ENCODE measurements around the gene SH3TC1.

The SH3TC1 gene

DNA sequence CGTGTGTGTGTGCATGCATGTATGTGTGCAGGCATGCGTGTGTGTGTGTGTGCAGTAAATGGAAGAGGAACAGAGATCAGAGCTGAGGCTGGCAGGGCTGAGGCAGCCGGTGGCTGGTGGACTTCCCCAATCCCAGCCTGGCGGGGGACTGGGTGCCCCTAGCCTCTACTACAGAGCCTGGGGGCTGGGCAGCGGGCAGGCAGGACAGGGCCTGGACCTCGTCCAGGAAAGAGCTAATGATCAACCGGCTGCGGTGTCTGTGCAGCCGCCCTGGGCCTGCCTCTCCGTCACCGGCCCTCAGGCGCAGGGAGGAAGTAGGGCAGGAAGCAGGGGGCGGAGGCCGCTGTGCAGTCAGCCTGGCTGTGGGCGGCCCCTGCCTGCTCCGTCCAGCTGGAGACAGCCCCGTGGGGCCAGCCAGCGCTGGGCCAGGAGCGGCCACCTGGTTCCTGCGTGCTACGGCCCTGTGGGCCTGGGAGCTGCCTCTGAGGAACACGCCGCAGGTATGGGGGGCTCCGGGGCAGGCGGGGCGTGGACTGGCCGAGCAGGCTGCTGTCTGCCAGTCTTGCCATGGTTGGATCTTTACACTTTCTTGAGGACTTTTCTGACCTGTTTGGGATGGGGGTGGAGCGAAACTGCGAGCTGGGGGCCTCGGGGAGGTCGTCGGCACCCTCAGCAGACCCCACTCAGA lies at the start of gene SH3TC1:
TSS of gene SH3TC1 (plus strand) at position 385 of the 688 bp plus-strand sequence. CDS start 5,905 bp downstream, outside the sequence.
- DNase-seq (ENCODE audit: low read depth, low spot score): no peak
- Histone ChIP-seq H3K9me3 (ENCODE audit: insufficient read depth, low read length) (no peaks in the 10 kb centered on the region), H3K27me3 (ENCODE audit: insufficient read depth, insufficient read length) (no peaks in the 10 kb centered on the region), H3K4me1 (ENCODE audit: insufficient read depth, insufficient read length) (peaks cover 35% of the 10 kb centered on the region), H3K36me3 (ENCODE audit: insufficient read depth, insufficient read length, low read length) (no peaks in the 10 kb centered on the region), H3K9ac (ENCODE audit: insufficient read length, low read depth) (peak within 1 kb of the TSS; percentile 29), H3K4me3 (ENCODE audit: insufficient read length, low read depth) (no peak within 1 kb of the TSS)
- TF ChIP-seq YY1 (IDR thresholded peaks at IDR 0.05; ENCODE audit: insufficient read depth, insufficient read length): no peak

- no peak overlapping the region for H3K9ac ChIP-seq (ENCODE audit: insufficient read length, low read depth)
- TF ChIP-seq YY1 (IDR thresholded peaks at IDR 0.05; ENCODE audit: insufficient read depth, insufficient read length) (no peak), SUZ12 (IDR thresholded peaks at IDR 0.05; ENCODE audit: extremely low read depth, insufficient read depth, insufficient read length) (no peak), ZNF274 (IDR thresholded peaks at IDR 0.05; ENCODE audit: low read depth, low read length) (no peak)
- H3K4me1 ChIP-seq (ENCODE audit: insufficient read depth, insufficient read length): peaks cover 26% of the 10 kb centered on the region
- no peak for DNase-seq (ENCODE audit: low read depth, low spot score)
- no peaks in the 10 kb centered on the region for H3K27me3 ChIP-seq (ENCODE audit: insufficient read depth, insufficient read length)
- no peak overlapping the region for H3K4me3 ChIP-seq (ENCODE audit: insufficient read length, low read depth)
- H3K36me3 ChIP-seq (ENCODE audit: insufficient read depth, insufficient read length, low read length): no peaks in the 10 kb centered on the region
- no peaks in the 10 kb centered on the region for H3K9me3 ChIP-seq (ENCODE audit: insufficient read depth, low read length)
These were observed 49.4 kb upstream of the SH3TC1 start for GRCh38 chr4:8149664-8150063.

DNA sequence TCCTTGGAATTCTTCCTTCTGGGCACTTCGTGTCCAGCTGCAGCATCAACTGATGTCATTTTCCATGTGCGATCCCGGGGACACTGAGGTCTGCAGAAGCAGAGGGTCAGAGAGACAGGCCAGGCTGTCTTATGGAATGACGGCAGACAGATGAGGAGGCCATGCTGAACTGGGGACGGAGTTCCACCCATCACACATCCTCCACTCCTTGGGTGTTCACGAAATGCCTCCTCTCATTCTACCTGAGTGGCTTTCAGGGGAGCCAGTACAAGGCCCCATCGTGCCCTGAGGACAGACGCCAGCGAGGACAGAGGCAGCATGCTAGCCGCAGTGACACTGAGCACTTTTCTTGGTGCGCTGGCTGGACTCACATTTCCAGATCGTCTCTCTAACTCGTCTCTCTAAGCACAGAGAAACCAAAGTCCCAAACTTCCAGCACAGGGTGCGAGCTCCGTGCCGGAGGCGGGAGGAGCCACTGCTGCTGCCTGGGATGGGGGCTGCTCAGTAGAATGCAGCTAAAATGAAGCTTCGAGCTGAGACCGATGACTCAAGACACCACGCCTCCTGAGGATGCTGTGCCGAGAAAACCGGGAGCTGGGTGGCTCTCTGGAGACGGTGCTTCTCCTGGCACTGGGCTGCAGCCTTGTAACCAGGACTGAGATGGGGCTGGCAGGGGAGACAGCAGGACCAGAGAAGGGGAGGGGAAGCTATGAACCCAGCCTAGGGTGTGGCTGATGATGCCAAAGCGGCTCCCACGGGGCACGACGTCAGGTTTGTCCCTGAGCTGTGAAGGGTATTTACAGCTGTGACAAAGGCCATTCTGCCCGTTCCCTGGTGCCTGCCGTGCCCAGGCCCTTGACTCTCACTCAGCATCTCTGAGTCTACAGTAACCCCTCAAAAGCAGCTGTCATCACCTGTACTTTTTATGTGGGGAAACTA lies 48.7 kb upstream of the SH3TC1 start:
- H3K9me3 ChIP-seq (ENCODE audit: insufficient read depth, low read length): no peaks in the 10 kb centered on the region
- no peak for DNase-seq (ENCODE audit: low read depth, low spot score)
- H3K27me3 ChIP-seq (ENCODE audit: insufficient read depth, insufficient read length): peaks cover under 1% of the 10 kb centered on the region
- H3K4me3 ChIP-seq (ENCODE audit: insufficient read length, low read depth): no peak overlapping the region
- H3K4me1 ChIP-seq (ENCODE audit: insufficient read depth, insufficient read length): peaks cover 26% of the 10 kb centered on the region
- H3K36me3 ChIP-seq (ENCODE audit: insufficient read depth, insufficient read length, low read length): no peaks in the 10 kb centered on the region
- TF ChIP-seq SUZ12 (IDR thresholded peaks at IDR 0.05; ENCODE audit: extremely low read depth, insufficient read depth, insufficient read length): no peak
- no peak for TF ChIP-seq ZNF274 (IDR thresholded peaks at IDR 0.05; ENCODE audit: low read depth, low read length)
- TF ChIP-seq YY1 (IDR thresholded peaks at IDR 0.05; ENCODE audit: insufficient read depth, insufficient read length): no peak
- peak overlapping the region; percentile 24 for H3K9ac ChIP-seq (ENCODE audit: insufficient read length, low read depth)

DNA sequence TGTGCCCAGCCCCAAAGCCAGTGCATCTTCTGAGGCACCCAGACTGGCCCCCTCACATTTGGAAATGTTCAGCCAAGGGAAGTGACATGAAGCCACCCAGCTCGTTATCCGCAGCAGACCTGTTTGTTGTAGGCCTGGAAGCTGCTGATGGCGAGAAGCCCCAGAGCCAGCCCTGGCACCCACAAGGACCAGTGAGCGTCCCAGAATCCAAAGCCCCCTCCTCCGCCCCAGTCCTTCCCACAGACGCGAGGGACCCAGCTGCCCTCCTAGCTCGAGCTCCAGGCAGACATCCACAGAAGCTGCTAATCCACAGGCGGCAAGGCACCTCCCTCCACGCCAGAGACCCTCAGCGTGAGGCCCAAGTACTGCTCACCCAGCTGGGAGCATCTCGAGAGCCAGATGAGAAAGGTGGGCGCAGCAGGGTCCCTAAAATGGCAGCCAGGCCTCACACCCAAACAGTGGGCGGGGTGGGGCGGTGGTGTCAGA lies 47.9 kb upstream of the SH3TC1 start:
- H3K4me1 ChIP-seq (ENCODE audit: insufficient read depth, insufficient read length): peaks cover 26% of the 10 kb centered on the region
- no peaks in the 10 kb centered on the region for H3K9me3 ChIP-seq (ENCODE audit: insufficient read depth, low read length)
- DNase-seq (ENCODE audit: low read depth, low spot score): no peak

DNA sequence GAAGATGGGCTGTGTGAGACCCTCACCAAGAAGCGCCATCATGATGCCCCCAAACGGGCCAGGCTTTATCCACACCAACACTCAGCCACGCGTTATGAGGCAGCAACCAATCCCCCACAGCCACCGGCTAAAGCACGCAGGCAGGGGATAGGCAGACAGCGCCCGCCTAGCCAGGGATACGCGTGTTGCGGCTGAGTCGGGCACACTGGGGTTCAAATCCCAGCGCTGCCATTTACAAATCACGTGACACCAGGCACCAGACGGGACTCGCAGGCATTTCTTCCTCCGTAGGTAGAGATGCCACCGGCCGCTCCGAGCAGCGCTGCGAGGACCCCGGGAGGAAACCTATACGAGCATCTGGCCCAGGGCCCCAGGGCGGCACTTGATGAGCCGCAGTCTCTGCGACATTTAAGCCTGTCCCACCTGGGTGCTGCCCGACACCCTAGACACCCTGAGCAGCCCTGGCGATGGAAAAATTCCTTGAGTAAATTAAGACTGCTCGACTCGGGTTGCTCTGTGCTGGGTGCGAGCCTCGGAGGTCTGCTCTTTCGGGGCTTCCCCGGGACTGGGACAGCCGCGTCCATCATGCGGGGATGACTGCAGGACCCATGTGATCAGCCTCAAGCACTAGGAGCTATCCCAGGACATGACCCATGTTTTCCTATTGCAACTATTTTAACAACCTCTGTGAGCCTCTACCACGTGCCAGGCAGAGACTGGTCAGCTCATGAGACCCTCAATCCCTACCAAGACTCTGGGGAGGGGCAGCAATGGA lies 46.8 kb upstream of the SH3TC1 start:
- H3K4me3 ChIP-seq (ENCODE audit: insufficient read length, low read depth): no peak overlapping the region
- H3K9me3 ChIP-seq (ENCODE audit: insufficient read depth, low read length): no peaks in the 10 kb centered on the region
- H3K27me3 ChIP-seq (ENCODE audit: insufficient read depth, insufficient read length): peaks cover 17% of the 10 kb centered on the region
- no peak for TF ChIP-seq SUZ12 (IDR thresholded peaks at IDR 0.05; ENCODE audit: extremely low read depth, insufficient read depth, insufficient read length)
- no peak for TF ChIP-seq ZNF274 (IDR thresholded peaks at IDR 0.05; ENCODE audit: low read depth, low read length)
- TF ChIP-seq YY1 (IDR thresholded peaks at IDR 0.05; ENCODE audit: insufficient read depth, insufficient read length): no peak
- peaks cover 25% of the 10 kb centered on the region for H3K4me1 ChIP-seq (ENCODE audit: insufficient read depth, insufficient read length)
- DNase-seq (ENCODE audit: low read depth, low spot score): no peak
- H3K9ac ChIP-seq (ENCODE audit: insufficient read length, low read depth): no peak overlapping the region
- H3K36me3 ChIP-seq (ENCODE audit: insufficient read depth, insufficient read length, low read length): no peaks in the 10 kb centered on the region

More for the DNA sequence above, 47.9 kb upstream of the SH3TC1 start:
- Histone ChIP-seq H3K27me3 (ENCODE audit: insufficient read depth, insufficient read length) (peaks cover 6% of the 10 kb centered on the region), H3K36me3 (ENCODE audit: insufficient read depth, insufficient read length, low read length) (no peaks in the 10 kb centered on the region), H3K9ac (ENCODE audit: insufficient read length, low read depth) (no peak overlapping the region), H3K4me3 (ENCODE audit: insufficient read length, low read depth) (no peak overlapping the region)
- TF ChIP-seq SUZ12 (IDR thresholded peaks at IDR 0.05; ENCODE audit: extremely low read depth, insufficient read depth, insufficient read length) (no peak), ZNF274 (IDR thresholded peaks at IDR 0.05; ENCODE audit: low read depth, low read length) (no peak), YY1 (IDR thresholded peaks at IDR 0.05; ENCODE audit: insufficient read depth, insufficient read length) (no peak)

GRCh38 chr4:8152865-8153257 lies 46.2 kb upstream of the SH3TC1 start:
- peaks cover 22% of the 10 kb centered on the region for H3K27me3 ChIP-seq (ENCODE audit: insufficient read depth, insufficient read length)
- no peak overlapping the region for H3K9ac ChIP-seq (ENCODE audit: insufficient read length, low read depth)
- H3K9me3 ChIP-seq (ENCODE audit: insufficient read depth, low read length): no peaks in the 10 kb centered on the region
- peaks cover 20% of the 10 kb centered on the region for H3K4me1 ChIP-seq (ENCODE audit: insufficient read depth, insufficient read length)
- H3K36me3 ChIP-seq (ENCODE audit: insufficient read depth, insufficient read length, low read length): no peaks in the 10 kb centered on the region
- DNase-seq (ENCODE audit: low read depth, low spot score): no peak
- TF ChIP-seq YY1 (IDR thresholded peaks at IDR 0.05; ENCODE audit: insufficient read depth, insufficient read length): no peak
- no peak for TF ChIP-seq ZNF274 (IDR thresholded peaks at IDR 0.05; ENCODE audit: low read depth, low read length)
- no peak for TF ChIP-seq SUZ12 (IDR thresholded peaks at IDR 0.05; ENCODE audit: extremely low read depth, insufficient read depth, insufficient read length)
- no peak overlapping the region for H3K4me3 ChIP-seq (ENCODE audit: insufficient read length, low read depth)

All from NT2/D1 (cell line).